Measurements from ENCODE around the gene TRIAP1.
A peak's percentile ranks its signal among the peaks of the same experiment; 100 is the strongest.
"Not testable (repeated sequence)": the region's sequence is repeated elsewhere in the genome, so short reads cannot be mapped to it uniquely, and the experiment has no call there.

Gene TRIAP1

GRCh38 chr12:120445911-120446843 is at the start of gene TRIAP1, which contains the start of gene GATC:
Gene TRIAP1 (minus strand): TSS chr12:120446384. CDS start chr12:120446372, 12 bp downstream.
Gene GATC (plus strand): TSS chr12:120446444. CDS start chr12:120446481, 37 bp downstream.
- H3K36me3 Mint-ChIP-seq, result no peaks in the 10 kb centered on the region

GRCh38 chr12:120495186-120495730 is 49.1 kb upstream of the TRIAP1 start:
- ATAC-seq, result peak; percentile 10
- Mint-ChIP-seq H3K4me1 (peaks cover 34% of the 10 kb centered on the region), H3K9me3 (no peaks in the 10 kb centered on the region)

More at GRCh38 chr12:120445911-120446843, at the start of gene TRIAP1, which contains the start of gene GATC:
- peak; percentile 99 for ATAC-seq
- no peaks in the 10 kb centered on the region for H3K27me3 Mint-ChIP-seq
- peak within 1 kb of the TSS; percentile 92 for H3K27ac Mint-ChIP-seq
- no peaks in the 10 kb centered on the region for H3K9me3 Mint-ChIP-seq
- peak within 1 kb of the TSS; percentile 86 for H3K4me3 Mint-ChIP-seq
- H3K4me1 Mint-ChIP-seq, result peaks cover 30% of the 10 kb centered on the region

GRCh38 chr12:120490833-120491512 is 44.8 kb upstream of the TRIAP1 start:
- H3K4me1 Mint-ChIP-seq, result peaks cover 11% of the 10 kb centered on the region
- no peaks in the 10 kb centered on the region for H3K27me3 Mint-ChIP-seq
- H3K36me3 Mint-ChIP-seq, result peaks cover 22% of the 10 kb centered on the region
- no peaks in the 10 kb centered on the region for H3K9me3 Mint-ChIP-seq
- no peak overlapping the region for H3K27ac Mint-ChIP-seq
- no peak for ATAC-seq
- H3K4me3 Mint-ChIP-seq, result no peak overlapping the region

More at GRCh38 chr12:120495186-120495730, 49.1 kb upstream of the TRIAP1 start:
- Mint-ChIP-seq H3K36me3 (peaks cover 39% of the 10 kb centered on the region), H3K4me3 (peak overlapping the region; percentile 98), H3K27me3 (no peaks in the 10 kb centered on the region), H3K27ac (peak overlapping the region; percentile 87)

GRCh38 chr12:120490325-120490724 is 44.1 kb upstream of the TRIAP1 start:
- Mint-ChIP-seq H3K27me3 (no peaks in the 10 kb centered on the region), H3K4me1 (peaks cover 6% of the 10 kb centered on the region), H3K4me3 (no peak overlapping the region), H3K27ac (peak overlapping the region; percentile 42), H3K36me3 (peaks cover 22% of the 10 kb centered on the region), H3K9me3 (no peaks in the 10 kb centered on the region)
- no peak for ATAC-seq

- no peak for ATAC-seq
- peaks cover 24% of the 10 kb centered on the region for H3K36me3 Mint-ChIP-seq
- H3K4me1 Mint-ChIP-seq, result no peaks in the 10 kb centered on the region
- no peaks in the 10 kb centered on the region for H3K9me3 Mint-ChIP-seq
- no peaks in the 10 kb centered on the region for H3K27me3 Mint-ChIP-seq
- no peak overlapping the region for H3K4me3 Mint-ChIP-seq
- H3K27ac Mint-ChIP-seq, result no peak overlapping the region
Observed at GRCh38 chr12:120489018-120489417, 42.8 kb upstream of the TRIAP1 start.

- H3K27ac Mint-ChIP-seq, result no peak overlapping the region
- no peak for ATAC-seq
- no peaks in the 10 kb centered on the region for H3K9me3 Mint-ChIP-seq
- H3K27me3 Mint-ChIP-seq, result no peaks in the 10 kb centered on the region
- peaks cover 28% of the 10 kb centered on the region for H3K36me3 Mint-ChIP-seq
- no peak overlapping the region for H3K4me3 Mint-ChIP-seq
- H3K4me1 Mint-ChIP-seq, result no peaks in the 10 kb centered on the region
Observed at GRCh38 chr12:120488057-120488640, 42.0 kb upstream of the TRIAP1 start.

- H3K27ac Mint-ChIP-seq, ATAC-seq, H3K4me3 Mint-ChIP-seq, H3K27me3 Mint-ChIP-seq, H3K9me3 Mint-ChIP-seq, H3K4me1 Mint-ChIP-seq: not testable (repeated sequence)
- H3K36me3 Mint-ChIP-seq, result peaks cover 28% of the 10 kb centered on the region
Observed at GRCh38 chr12:120487552-120487951, 41.4 kb upstream of the TRIAP1 start.

- ATAC-seq, result no peak
- Mint-ChIP-seq H3K4me1 (no peaks in the 10 kb centered on the region), H3K27me3 (no peaks in the 10 kb centered on the region), H3K27ac (no peak overlapping the region), H3K36me3 (peaks cover 24% of the 10 kb centered on the region), H3K9me3 (no peaks in the 10 kb centered on the region), H3K4me3 (no peak overlapping the region)
Observed at GRCh38 chr12:120485961-120486881, 40.0 kb upstream of the TRIAP1 start.

GRCh38 chr12:120483621-120484020 is 37.4 kb upstream of the TRIAP1 start:
- Mint-ChIP-seq H3K4me3 (no peak overlapping the region), H3K27ac (no peak overlapping the region), H3K4me1 (no peaks in the 10 kb centered on the region), H3K36me3 (peaks cover 12% of the 10 kb centered on the region), H3K9me3 (no peaks in the 10 kb centered on the region), H3K27me3 (no peaks in the 10 kb centered on the region)
- ATAC-seq, result no peak

- Mint-ChIP-seq H3K27ac (no peak overlapping the region), H3K27me3 (no peaks in the 10 kb centered on the region), H3K4me1 (no peaks in the 10 kb centered on the region), H3K36me3 (peaks cover 6% of the 10 kb centered on the region), H3K4me3 (no peak overlapping the region), H3K9me3 (no peaks in the 10 kb centered on the region)
- ATAC-seq, result no peak
Observed at GRCh38 chr12:120481022-120481767, 35.0 kb upstream of the TRIAP1 start.

- Mint-ChIP-seq H3K27ac (no peak overlapping the region), H3K27me3 (no peaks in the 10 kb centered on the region), H3K4me1 (no peaks in the 10 kb centered on the region), H3K4me3 (no peak overlapping the region), H3K36me3 (peaks cover 6% of the 10 kb centered on the region), H3K9me3 (no peaks in the 10 kb centered on the region)
- no peak for ATAC-seq
Observed at GRCh38 chr12:120480211-120480610, 34.0 kb upstream of the TRIAP1 start.

- Mint-ChIP-seq H3K9me3 (no peaks in the 10 kb centered on the region), H3K4me3 (no peak overlapping the region), H3K27me3 (no peaks in the 10 kb centered on the region), H3K4me1 (no peaks in the 10 kb centered on the region), H3K36me3 (peaks cover 6% of the 10 kb centered on the region), H3K27ac (no peak overlapping the region)
- no peak for ATAC-seq
Observed at GRCh38 chr12:120479458-120479857, 33.3 kb upstream of the TRIAP1 start.

GRCh38 chr12:120475643-120476042 is 29.5 kb upstream of the TRIAP1 start:
- Mint-ChIP-seq H3K4me3 (no peak overlapping the region), H3K4me1 (peaks cover 1% of the 10 kb centered on the region), H3K36me3 (no peaks in the 10 kb centered on the region), H3K9me3 (no peaks in the 10 kb centered on the region), H3K27me3 (no peaks in the 10 kb centered on the region), H3K27ac (no peak overlapping the region)
- ATAC-seq, result no peak

GRCh38 chr12:120474616-120474960 is 28.4 kb upstream of the TRIAP1 start:
- H3K4me1 Mint-ChIP-seq, result peaks cover 12% of the 10 kb centered on the region
- H3K9me3 Mint-ChIP-seq, result no peaks in the 10 kb centered on the region
- H3K36me3 Mint-ChIP-seq, result no peaks in the 10 kb centered on the region
- H3K27ac Mint-ChIP-seq, result no peak overlapping the region
- no peaks in the 10 kb centered on the region for H3K27me3 Mint-ChIP-seq
- ATAC-seq, result no peak
- no peak overlapping the region for H3K4me3 Mint-ChIP-seq

Measured in stimulated activated memory B cell treated with anti-CD40 and anti-IgM and Interleukin-4, amounts not matched to agents 10 μg/mL and 1 μg/mL and 100 μg/mL, for 72 hours (primary cell).